Activated CD4-positive, CD25-positive, alpha-beta regulatory T cell treated with anti-CD3 and anti-CD28 coated beads, Interleukin-2, amount 50 U/mL, for 72 hours (primary cell): ENCODE results near the gene TMPRSS6.
A peak's percentile ranks its signal among the peaks of the same experiment; 100 is the strongest.
"Not testable (repeated sequence)": the region's sequence is repeated elsewhere in the genome, so short reads cannot be mapped to it uniquely, and the experiment has no call there.

Experiments
- DNase-seq: peaks from one replicate; pipeline ENCODE4 v3.0.0; 2021

The TMPRSS6 gene

GRCh38 chr22:37084385-37084784 is 25.1 kb downstream of the TMPRSS6 start:
- no peak for DNase-seq

GRCh38 chr22:37083914-37084313 is 25.6 kb downstream of the TMPRSS6 start:
- DNase-seq: no peak

GRCh38 chr22:37082251-37082873 is 27.2 kb downstream of the TMPRSS6 start:
- no peak for DNase-seq

DNA sequence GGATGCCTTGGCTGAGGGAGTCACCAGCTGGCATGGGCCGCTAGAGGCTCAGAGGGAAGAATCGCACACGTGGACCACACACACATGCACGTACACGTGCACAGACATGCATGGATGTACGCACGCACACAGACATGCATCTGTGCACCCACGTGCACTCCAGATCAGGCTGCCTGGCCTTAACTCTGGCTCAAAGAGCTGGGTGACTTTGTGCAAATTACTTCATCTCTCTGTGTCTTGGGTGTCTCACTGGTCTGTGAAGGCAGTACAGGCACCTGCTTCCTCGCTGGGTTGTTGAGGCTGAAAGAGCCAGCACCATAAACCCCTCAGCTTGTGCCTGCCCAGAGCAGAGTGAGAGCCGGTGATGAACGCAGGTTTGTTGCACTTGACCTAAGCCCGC is 28.7 kb downstream of the TMPRSS6 start:
- no peak for DNase-seq

GRCh38 chr22:37080438-37080837 is 29.1 kb downstream of the TMPRSS6 start:
- no peak for DNase-seq

GRCh38 chr22:37079668-37080171 is 29.8 kb downstream of the TMPRSS6 start:
- DNase-seq: peak; percentile 72

DNA sequence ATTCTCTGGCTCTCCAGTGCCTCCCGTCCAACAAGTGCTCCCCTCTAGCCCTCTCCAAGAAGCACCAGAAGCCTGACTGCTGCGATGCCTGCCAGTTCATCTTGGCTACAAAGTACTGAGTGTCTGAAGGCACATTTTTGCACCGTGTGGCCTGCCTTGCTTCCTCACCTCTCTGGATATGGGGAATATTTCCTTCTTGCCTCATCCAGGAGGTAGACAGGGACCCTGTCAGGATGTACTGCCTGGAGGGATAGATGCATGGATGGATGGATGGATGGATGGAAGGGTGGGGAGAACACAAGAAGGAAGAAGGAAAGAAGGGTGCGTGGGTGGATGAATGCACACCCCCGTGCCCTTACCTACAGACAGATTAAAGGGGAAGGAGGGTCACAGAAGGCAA is 30.4 kb downstream of the TMPRSS6 start:
- DNase-seq: no peak

DNA sequence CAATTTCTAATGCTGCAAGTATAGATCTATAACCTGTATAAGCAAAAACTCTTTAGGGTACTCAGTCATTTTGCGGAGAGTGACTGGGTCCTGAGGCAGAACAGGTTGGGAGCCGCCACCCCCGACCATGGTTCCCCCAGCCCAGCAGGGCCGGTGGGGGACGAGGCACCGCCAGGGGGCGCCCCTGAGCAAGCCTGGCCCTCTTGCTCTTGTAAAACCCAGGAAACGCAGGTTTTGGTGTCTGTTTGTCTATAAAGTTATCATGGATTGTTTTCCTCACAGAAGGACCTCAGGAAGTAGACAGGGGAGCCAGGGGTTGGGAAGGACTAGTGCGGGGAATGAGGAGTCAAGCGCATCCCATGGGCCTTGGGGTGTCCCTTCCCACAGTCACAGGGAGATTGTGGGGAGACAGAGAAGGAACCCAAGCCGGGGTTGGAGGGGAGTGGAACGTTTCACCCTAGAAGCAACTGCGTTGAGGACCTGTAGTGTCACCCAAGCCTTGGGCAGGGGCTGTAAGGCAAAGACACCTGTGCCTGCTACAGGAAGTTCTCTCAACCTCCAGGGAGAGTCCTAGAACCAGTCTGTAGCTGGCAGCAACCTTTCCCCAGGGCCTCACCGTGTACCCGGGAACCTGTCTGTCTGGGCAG is 31.6 kb downstream of the TMPRSS6 start:
- peak; percentile 94 for DNase-seq

DNA sequence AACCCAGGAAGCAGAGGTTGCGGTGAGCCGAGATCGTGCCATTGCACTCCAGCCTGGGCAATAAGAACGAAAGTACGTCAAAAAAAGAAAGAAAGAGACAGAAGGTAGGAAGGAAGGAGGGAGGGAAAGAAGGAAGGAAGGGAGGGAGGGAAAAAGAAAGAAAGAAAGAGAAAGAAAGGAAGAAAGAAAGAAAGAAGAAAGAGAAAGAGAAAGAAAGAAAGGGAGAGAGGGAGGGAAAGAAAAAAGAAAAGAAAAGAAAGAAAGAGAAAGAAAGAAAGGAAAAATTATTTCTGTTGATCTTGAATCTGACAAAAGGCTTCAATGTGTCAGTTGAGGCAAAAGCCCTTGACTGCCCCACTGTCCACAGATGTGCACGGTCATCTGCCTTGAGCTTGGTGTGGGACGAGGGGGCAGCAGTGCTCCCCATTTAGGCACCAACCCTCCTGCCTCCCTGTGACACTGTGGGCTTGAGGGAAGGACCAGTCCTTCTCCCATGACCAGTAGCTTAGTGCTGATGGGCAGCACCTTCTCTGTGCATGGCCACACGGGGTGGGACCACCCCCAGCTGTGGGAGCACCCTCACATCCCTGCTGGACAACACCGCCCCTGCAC is 33.6 kb downstream of the TMPRSS6 start:
- DNase-seq: no peak

DNA sequence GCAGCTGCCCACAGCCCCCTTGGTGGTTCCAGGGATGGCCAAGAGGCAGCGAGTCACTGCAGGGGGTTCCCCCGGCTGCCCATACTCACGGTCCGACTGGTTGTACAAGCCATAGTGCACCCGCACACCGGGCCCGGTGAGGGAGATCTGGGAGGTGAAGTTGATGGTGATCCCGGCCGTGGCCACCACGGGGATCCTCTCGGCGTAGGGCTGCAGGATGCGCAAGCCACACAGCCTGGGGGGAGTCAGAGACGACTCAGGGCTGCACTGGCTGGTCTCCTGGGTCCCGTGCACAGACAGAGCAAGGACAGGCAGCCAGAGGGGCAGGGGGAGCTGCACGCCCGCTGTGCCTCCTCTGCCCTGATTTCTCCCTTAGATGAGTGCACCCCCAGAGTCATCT is 34.5 kb downstream of the TMPRSS6 start:
- no peak for DNase-seq

DNA sequence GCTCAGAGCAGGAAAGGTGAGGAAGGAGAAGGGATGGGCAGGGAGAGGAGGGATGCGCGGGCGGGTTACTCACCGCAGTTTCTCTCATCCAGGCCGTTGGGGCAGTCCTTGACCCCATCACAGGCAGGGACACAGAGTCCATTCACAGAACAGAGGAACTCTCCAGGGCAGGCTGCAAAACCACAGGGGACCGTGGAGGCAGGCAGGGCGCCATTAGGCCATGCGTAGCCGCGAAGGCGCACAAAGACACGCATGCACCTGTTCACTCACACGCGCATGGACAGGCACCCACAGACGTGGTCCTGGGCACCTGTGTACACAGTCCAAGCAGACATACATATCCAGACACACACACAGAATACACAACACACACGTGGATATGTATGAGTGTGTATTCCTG is 35.0 kb downstream of the TMPRSS6 start:
- DNase-seq: no peak

DNA sequence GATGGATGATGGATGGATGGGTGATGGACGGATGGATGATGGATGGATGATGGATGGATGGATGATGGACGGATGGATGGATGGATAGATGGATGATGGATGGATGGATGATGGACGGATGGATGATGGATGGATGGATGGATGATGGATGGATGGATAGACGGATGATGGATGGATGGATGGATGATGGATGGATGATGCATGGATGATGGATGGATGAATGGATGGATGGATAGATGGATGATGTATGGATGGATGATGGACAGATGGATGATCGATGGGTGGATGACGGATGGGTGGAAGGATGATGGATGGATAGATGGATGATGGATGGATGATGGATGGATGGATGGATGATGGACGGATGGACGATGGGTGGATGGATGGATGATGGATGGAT is 36.8 kb downstream of the TMPRSS6 start:
- no peak for DNase-seq

DNA sequence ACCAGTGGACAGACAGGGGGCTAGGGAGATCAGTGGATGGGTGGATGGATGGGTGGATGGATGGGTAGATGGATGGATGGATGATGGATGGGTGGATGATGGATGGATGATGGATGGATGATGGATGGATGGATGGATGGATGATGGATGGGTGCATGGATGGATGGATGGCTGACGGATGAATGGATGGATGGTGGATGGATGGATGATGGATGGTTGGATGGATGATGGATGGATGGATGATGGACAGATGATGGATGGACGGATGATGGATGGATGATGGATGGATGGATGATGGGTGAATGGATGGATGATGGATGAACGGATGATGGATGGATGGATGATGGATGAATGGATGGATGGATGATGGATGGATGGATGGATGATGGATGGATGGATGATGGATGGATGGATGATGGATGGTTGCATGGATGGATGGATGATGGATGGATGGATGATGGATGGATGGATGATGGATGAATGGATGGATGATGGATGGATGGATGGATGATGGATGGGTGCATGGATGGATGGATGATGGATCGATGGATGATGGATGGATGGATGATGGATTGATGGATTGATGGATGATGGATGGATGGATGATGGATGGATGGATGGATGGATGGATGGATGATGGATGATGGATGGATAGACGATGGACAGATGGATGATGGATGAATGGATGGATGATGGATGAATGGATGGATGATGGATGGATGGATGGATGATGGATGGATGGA is 37.5 kb downstream of the TMPRSS6 start:
- not testable (repeated sequence) for DNase-seq

- DNase-seq: no peak
Measured at GRCh38 chr22:37070744-37071143, 38.8 kb downstream of the TMPRSS6 start.

DNA sequence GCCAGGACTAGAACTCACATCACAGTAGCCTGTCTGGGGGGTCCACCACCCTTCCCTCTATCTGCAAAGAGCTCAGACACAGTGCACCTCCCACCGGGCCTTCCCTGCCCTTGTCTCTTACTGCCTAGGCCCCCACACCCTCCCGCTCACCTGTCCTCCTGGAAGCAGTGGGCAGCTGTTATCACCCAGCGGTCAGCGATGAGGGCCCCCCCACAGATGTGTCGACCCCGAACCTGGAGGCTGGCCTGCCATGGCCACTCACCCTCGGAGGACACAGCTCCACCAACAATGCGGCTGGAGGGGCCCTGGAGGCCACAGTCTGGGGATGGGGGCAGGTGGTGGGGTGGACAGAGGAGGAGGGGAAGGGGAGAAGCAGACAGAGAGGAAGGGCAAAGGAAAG is 39.2 kb downstream of the TMPRSS6 start:
- DNase-seq: no peak

GRCh38 chr22:37069719-37070118 is 39.8 kb downstream of the TMPRSS6 start:
- DNase-seq: no peak

DNA sequence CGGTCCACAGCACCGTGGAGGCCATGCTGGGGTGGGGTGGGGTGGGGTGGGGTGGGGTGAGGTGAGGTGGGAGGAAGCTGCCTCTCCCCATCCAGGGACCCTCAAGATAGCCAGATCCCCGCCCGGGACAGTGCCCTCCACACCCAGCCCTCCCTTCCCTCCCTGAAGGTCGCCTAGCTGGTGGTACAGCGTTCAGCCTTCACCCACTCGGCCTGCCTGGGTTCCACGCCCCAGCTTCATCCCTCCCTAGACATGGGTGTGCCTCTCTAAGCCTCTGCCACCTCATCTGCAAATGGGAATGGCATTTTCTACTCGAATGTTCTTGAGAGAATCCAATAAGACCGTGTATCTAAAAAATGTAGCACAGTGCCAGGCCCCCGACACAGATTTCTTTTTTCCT is 40.2 kb downstream of the TMPRSS6 start:
- DNase-seq: no peak

DNA sequence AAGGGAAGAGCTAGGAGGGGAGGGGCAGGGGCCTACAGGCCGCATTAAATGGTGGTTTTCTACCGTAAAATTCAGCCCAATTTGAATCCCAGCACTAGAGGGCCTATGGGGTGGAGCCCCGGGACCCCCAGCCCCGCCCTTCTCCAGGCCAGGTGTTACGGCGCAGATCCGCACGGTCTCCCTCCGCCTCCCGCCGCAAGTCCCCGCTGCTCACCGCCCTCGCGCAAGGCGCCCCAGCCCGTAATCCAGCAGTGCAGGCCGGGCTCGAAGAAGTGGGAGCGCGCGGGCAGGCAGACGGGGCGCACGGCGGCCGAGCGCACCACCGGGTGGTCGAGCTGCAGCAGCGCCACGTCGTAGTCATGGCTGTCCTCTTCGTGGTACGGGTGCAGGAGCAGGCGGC is 40.7 kb downstream of the TMPRSS6 start:
- no peak for DNase-seq

GRCh38 chr22:37067428-37067827 is 42.1 kb downstream of the TMPRSS6 start:
- no peak for DNase-seq

DNA sequence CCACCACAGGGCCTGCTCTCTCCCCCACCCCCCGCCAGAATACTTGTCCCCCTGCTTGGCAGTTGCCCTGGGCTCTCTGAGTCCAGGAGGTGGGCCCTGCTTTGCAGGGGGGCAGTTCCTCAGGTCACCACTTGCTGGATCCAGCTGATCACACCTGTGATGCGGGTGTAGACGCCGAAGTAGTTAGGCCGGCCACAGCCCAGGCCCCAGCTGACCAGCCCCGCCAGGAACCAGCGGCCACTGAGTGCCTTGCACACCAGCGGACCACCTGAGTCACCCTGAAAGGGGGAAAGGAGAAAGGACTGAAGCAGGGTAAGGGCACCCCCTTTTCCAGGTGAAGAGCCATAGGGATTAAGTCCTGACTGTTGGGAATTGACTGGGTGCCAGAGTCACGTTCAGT is 43.6 kb downstream of the TMPRSS6 start:
- no peak for DNase-seq

DNA sequence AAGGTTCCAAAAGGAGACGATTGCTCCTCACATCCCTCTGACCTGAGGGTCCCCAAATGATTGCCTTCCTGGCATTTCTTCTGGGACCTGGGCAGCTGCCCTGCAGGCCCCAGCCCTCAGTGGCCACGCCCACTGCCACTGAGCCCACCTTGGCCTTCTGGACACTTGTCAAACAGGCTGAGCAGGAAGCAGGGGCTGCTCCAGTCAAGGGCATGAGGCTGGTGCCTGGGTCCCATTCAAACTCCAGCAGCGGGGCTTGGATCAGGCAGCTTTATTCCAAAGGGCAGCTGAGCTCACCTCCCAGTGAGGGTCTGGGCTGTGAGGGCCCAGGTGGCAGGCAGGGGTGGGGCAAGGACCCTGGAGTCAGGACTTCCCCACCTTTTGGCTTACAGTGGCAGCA is 44.3 kb downstream of the TMPRSS6 start:
- no peak for DNase-seq

- no peak for DNase-seq
Measured at GRCh38 chr22:37064553-37064952, 45.0 kb downstream of the TMPRSS6 start.
